ENCODE measurements around the gene PARVG.

GRCh38 chr22:44179989-44180705 is 578 bp upstream of the PARVG start:
- TF ChIP-seq EZH2phosphoT487 (IDR thresholded peaks at IDR 0.05; ENCODE audit: low read depth) (no peak), CTCF (IDR thresholded peaks at IDR 0.05; ENCODE audit: low read depth, low read length) (no peak)

Measured in OCI-LY3 (cell line).